ENCODE data around the gene NEURL1. TPM values are rescaled to one million over a fixed set of nuclear protein-coding genes. Genes with fewer than 3 reads are reported as not detected.

The NEURL1 gene
- total RNA-seq, 1 experiment from 2014 or later: 0.10 TPM

DNA sequence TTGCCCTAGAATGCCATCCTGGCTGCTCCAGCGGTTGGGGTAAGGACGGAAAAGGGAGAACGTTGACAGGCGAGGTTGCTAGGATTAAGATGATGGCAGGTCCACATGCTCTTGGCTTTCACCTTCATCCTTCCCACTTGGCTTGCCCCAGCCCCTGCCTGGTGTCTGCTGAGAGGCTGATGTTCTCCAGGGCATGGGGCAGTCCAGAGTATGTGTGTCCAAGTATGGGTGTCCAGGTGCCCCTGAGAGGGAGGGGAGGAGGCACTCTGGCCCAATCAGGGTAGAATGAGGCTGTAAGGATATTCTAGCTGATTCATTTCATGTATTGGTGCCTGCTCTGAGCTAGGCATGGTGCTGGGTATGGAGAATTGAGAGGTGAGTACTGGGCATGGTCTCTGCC is 12.6 kb downstream of the NEURL1 start:
- CTCF ChIA-PET: interaction anchor here (1.1 kb wide), 1 partner anchor 23 kb away, joined by 3 read pairs; no protein-coding TSS in a partner anchor
- in situ Hi-C loops (cut with HindIII; ENCODE audit: low pct_unique_long_range_greater_than_20kb, low sequenced_read_pairs): no loop called here
- Histone ChIP-seq H3K9me3 (ENCODE audit: control insufficient read depth, insufficient read depth, low read depth, low read length) (no peaks in the 10 kb centered on the region), H3K4me3 (ENCODE audit: low read depth in 2 of 2, low read length in 2 of 2) (no peak overlapping the region), H3K4me1 (ENCODE audit: control insufficient read depth, insufficient read depth, low read length) (peaks cover 4% of the 10 kb centered on the region; the same call in 1 of the 2 replicates), H3K27me3 (ENCODE audit: control insufficient read depth, insufficient read depth, low read length) (no peaks in the 10 kb centered on the region), H3K27ac (ENCODE audit: low read length) (no peak overlapping the region), H3K36me3 (ENCODE audit: control insufficient read depth, insufficient read depth, low read length) (no peaks in the 10 kb centered on the region)
- DNase-seq (ENCODE audit: low read depth, low spot score) (no peak), ATAC-seq (no peak)
- intact Hi-C loops (cut with micrococcal nuclease; ENCODE audit: unreplicated experiment): no loop called here
- TF ChIP-seq, protein P1, sequence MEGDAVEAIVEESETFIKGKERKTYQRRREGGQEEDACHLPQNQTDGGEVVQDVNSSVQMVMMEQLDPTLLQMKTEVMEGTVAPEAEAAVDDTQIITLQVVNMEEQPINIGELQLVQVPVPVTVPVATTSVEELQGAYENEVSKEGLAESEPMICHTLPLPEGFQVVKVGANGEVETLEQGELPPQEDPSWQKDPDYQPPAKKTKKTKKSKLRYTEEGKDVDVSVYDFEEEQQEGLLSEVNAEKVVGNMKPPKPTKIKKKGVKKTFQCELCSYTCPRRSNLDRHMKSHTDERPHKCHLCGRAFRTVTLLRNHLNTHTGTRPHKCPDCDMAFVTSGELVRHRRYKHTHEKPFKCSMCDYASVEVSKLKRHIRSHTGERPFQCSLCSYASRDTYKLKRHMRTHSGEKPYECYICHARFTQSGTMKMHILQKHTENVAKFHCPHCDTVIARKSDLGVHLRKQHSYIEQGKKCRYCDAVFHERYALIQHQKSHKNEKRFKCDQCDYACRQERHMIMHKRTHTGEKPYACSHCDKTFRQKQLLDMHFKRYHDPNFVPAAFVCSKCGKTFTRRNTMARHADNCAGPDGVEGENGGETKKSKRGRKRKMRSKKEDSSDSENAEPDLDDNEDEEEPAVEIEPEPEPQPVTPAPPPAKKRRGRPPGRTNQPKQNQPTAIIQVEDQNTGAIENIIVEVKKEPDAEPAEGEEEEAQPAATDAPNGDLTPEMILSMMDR (IDR thresholded peaks at IDR 0.05): no peak
- TF ChIP-seq SIN3A (IDR thresholded peaks at IDR 0.05; ENCODE audit: borderline replicate concordance, insufficient read depth, low read depth, low read length) (no peak), POLR2AphosphoS5 (IDR thresholded peaks at IDR 0.05; ENCODE audit: low read depth, low read length) (no peak), REST (IDR thresholded peaks at IDR 0.05; ENCODE audit: insufficient read depth in 1 of 2, low read depth in 2 of 2, low read length in 1 of 2) (no peak), TCF7L2 (IDR thresholded peaks at IDR 0.05; ENCODE audit: low read depth, low read length) (no peak)
- POLR2A ChIA-PET: no interaction called here
- no TSS peak for BruUV-seq (replicated peaks)

- BruUV-seq (replicated peaks): no TSS peak
These were observed 14.0 kb downstream of the NEURL1 start for GRCh38 chr10:103507235-103508191.

More at GRCh38 chr10:103507235-103508191, 14.0 kb downstream of the NEURL1 start:
- Histone ChIP-seq H3K27me3 (ENCODE audit: control insufficient read depth, insufficient read depth, low read length) (no peaks in the 10 kb centered on the region), H3K4me1 (ENCODE audit: control insufficient read depth, insufficient read depth, low read length) (peaks cover 4% of the 10 kb centered on the region; the same call in 1 of the 2 replicates), H3K9me3 (ENCODE audit: control insufficient read depth, insufficient read depth, low read depth, low read length) (no peaks in the 10 kb centered on the region), H3K27ac (ENCODE audit: low read length) (no peak overlapping the region), H3K36me3 (ENCODE audit: control insufficient read depth, insufficient read depth, low read length) (no peaks in the 10 kb centered on the region), H3K4me3 (ENCODE audit: low read depth in 2 of 2, low read length in 2 of 2) (no peak overlapping the region)
- ATAC-seq: no peak
- TF ChIP-seq, protein P1 (IDR thresholded peaks at IDR 0.05): no peak
- no peak for TF ChIP-seq TCF7L2 (IDR thresholded peaks at IDR 0.05; ENCODE audit: low read depth, low read length)
- TF ChIP-seq SIN3A (IDR thresholded peaks at IDR 0.05; ENCODE audit: borderline replicate concordance, insufficient read depth, low read depth, low read length): no peak
- TF ChIP-seq POLR2AphosphoS5 (IDR thresholded peaks at IDR 0.05; ENCODE audit: low read depth, low read length): no peak
- TF ChIP-seq REST (IDR thresholded peaks at IDR 0.05; ENCODE audit: insufficient read depth in 1 of 2, low read depth in 2 of 2, low read length in 1 of 2): no peak
- POLR2A ChIA-PET: no interaction called here
- no peak for DNase-seq (ENCODE audit: low read depth, low spot score)
- intact Hi-C loops (cut with micrococcal nuclease; ENCODE audit: unreplicated experiment): no loop called here
- in situ Hi-C loops (cut with HindIII; ENCODE audit: low pct_unique_long_range_greater_than_20kb, low sequenced_read_pairs): no loop called here
- CTCF ChIA-PET: no interaction called here
